SIG-M5 treated with dmso at 0.1 percent for 504 hours (cell line): ENCODE results near the gene MOCS3.

Experiments
- DNase-seq: peaks from one replicate; lab custom pipeline; 2025; ENCODE audit not compliant: unreplicated experiment; lab: John Stamatoyannopoulos, UW

MOCS3 gene

GRCh38 chr20:51009303-51010042, 50.9 kb downstream of the MOCS3 start:
- DNase-seq: no peak

GRCh38 chr20:51010043-51010365, 51.4 kb downstream of the MOCS3 start:
- DNase-seq: no peak

- no peak for DNase-seq
Measured at GRCh38 chr20:51010932-51011331, 52.3 kb downstream of the MOCS3 start.

GRCh38 chr20:51011479-51011878, 52.9 kb downstream of the MOCS3 start:
- DNase-seq: no peak

- DNase-seq: no peak
Measured at GRCh38 chr20:51012357-51012756, 53.7 kb downstream of the MOCS3 start.
